Liver (tissue), 3 donors: ENCODE measurements around the gene ACOT8.

Experiments used
- CTCF ChIP-seq: fragments of 150-350 bp; IDR thresholded peaks from 2 replicates; pipeline ENCODE4 v1.5.1; 2017; ENCODE audit warnings: improper control_type of control experiment, low read depth, low read length; ENCODE audit not compliant: missing input control
- EGR1 ChIP-seq, 2 donors: IDR thresholded peaks; 2 replicates each; pipeline ENCODE4 v1.6.1; 2016 to 2018; ENCODE audit warnings: antibody characterized with exemption in 2 of 2, low read depth in 2 of 2
- FOXA2 ChIP-seq: IDR thresholded peaks from 2 replicates; pipeline ENCODE4 v1.6.1; 2016; ENCODE audit warnings: antibody characterized with exemption
- RAD21 ChIP-seq, 2 donors: IDR thresholded peaks; 2 replicates each; pipeline ENCODE4 v1.6.1; 2016; ENCODE audit warnings: antibody characterized with exemption in 2 of 2, mild to moderate bottlenecking in 2 of 2
- SP1 ChIP-seq: IDR thresholded peaks from 2 replicates; pipeline ENCODE4 v1.6.1; 2018; ENCODE audit warnings: antibody characterized with exemption, mild to moderate bottlenecking
- TF ChIP-seq, protein P1 (sequence below): IDR thresholded peaks from 2 replicates; pipeline ENCODE4 v1.6.1; 2016; ENCODE audit warnings: antibody characterized with exemption
- donor health status: healthy.
- donor health status: healthy.

GRCh38 chr20:45853484-45853883 lies 3.7 kb downstream of the ACOT8 start:
- TF ChIP-seq CTCF (no peak), RAD21 (IDR thresholded peaks at IDR 0.05) (no peak), FOXA2 (no peak), SP1 (no peak), EGR1 (IDR thresholded peaks at IDR 0.05; ENCODE audit: low read depth in 2 of 2) (no peak)
- TF ChIP-seq, protein P1, sequence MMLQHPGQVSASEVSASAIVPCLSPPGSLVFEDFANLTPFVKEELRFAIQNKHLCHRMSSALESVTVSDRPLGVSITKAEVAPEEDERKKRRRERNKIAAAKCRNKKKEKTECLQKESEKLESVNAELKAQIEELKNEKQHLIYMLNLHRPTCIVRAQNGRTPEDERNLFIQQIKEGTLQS = no peak
